HG03571 (cell line): ENCODE measurements around the gene PNMA3.
"Not testable (repeated sequence)": the region's sequence is repeated elsewhere in the genome, so short reads cannot be mapped to it uniquely, and the experiment has no call there.

ENCODE experiments used
- ATAC-seq: cut with Tn5 transposase; IDR thresholded peaks from one replicate; pipeline ENCODE4 v1.9.1; 2021; ENCODE audit not compliant: unreplicated experiment

The PNMA3 gene, protein sequence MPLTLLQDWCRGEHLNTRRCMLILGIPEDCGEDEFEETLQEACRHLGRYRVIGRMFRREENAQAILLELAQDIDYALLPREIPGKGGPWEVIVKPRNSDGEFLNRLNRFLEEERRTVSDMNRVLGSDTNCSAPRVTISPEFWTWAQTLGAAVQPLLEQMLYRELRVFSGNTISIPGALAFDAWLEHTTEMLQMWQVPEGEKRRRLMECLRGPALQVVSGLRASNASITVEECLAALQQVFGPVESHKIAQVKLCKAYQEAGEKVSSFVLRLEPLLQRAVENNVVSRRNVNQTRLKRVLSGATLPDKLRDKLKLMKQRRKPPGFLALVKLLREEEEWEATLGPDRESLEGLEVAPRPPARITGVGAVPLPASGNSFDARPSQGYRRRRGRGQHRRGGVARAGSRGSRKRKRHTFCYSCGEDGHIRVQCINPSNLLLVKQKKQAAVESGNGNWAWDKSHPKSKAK

DNA sequence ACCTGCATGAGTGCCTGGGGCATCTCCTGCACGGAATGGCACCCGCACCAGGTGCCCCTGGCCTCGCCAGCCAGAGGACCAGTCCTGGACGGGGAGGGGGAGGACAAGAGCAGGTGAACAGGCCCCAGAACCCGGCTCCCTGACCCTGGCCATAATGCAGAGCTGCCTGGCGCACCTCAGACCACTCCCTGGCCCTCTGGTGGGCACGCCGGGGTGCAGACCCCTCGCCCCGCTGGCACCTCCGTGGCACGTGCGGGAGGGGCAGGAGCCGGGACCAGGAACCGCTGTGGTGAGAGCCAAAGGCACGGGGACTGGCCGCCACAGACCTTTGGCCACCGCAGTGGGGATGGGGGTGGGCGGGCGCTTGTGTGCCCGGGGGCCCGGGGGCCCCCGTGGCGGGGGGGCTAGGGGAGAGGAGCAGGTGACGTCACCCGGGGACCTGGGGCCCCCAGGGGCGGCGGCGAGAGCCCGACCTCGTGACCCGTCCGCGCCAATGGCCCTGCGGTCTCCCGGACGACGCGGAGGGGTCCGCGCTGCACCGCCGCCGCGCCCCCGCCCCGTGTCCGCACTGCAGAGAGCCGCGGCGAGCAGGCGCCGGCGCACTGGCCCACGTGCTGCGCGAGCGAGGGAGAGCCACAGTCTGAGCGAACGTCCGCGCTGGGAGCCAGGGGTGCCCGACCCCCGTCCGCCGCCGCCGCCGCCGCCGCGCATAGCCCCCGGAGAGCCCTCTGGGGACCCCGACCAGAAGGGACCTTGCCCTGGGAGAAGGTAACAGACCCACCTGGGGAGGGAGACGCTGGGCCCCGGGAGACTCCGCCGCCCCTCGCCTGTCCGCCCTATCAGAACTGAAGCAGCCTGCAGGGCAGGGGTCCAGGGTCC lies at the start of gene PNMA3:
TSS of gene PNMA3 (plus strand) at position 600 of the 879 bp plus-strand sequence. CDS start 586 bp downstream, outside the sequence.
- ATAC-seq = no peak

DNA sequence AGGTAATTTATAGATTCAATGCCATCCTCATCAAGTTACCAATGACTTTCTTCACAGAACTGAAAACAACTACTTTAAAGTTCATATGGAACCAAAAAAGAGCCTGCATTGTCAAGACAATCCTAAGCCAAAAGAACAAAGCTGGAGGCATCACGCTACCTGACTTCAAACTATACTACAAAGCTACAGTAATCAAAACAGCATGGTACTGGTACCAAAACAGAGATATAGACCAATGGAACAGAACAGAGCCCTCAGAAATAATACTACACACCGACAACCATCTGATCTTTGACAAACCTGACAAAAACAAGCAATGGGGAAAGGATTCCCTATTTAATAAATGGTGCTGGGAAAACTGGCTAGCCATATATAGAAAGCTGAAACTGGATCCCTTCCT lies 39.1 kb upstream of the PNMA3 start:
- ATAC-seq = not testable (repeated sequence)

DNA sequence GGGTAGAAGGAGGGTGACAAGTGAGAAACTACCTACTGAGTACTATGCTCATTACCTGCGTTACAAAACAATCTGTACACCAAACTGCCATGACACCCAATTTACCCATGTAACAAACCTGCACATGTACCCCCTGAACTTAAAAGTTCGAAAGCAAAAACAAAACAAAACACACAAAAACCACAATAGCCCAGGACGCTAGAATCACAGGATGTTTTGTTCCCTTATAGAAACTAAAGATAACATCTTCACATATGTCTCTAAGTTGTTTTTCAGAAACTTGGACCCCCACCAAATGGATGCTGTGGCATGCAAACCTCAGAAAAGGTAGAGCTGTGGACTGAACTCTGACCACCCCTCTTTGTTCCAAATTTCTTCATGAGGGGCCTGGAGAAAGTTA lies 37.1 kb upstream of the PNMA3 start:
- no peak for ATAC-seq

DNA sequence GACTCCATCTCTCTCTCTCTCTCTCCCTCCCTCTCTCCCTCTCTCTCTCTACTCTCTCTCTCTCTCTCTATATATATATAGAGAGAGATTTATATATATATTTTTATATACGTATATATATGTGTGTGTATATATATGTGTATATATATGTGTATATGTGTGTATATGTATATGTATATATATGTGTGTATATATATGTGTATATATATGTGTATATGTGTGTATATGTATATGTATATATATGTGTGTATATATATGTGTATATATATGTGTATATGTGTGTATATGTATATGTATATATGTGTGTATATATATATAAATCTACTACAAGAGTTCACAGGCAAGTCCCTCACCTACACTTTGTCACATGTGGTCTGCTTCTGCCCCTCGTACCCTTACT lies 29.8 kb upstream of the PNMA3 start:
- ATAC-seq = not testable (repeated sequence)

DNA sequence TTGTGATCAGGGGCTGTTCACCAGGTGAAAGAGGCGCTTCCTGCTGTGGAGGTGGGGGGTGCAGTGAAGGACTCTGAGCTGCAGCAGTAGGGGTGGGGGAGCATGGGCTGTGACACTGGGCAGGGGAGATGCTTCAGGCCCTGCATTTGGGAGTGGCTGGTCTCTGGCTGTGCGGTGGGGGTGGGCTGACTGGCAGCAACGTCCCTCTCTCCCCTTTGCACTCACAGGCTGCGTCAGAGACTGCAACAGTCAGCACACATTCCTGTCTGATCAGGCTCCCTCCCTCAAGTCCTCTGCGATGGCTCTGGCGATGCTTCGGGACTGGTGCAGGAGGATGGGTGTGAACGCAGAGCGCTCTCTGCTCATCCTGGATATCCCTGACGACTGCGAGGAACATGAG lies 27.8 kb upstream of the PNMA3 start:
- not testable (repeated sequence) for ATAC-seq

DNA sequence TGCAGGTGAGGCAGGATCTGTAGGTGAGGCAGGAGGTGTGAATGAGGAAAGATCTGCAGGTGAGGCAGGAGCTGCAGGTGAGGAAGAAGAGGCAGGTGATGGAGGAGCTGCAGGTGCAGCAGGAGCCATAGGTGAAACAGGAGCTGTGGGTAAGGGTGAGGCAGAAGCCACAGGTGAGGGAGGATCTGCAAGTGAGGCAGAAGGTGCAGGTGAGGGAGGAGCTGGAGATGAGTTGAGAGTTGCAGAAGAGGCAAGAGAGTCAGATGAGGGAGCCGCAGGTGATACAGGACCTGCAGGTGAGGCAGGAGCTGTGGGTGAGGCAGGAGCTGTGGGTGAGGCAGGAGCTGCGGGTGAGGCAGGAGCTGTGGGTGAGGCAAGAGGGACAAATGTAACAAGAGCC lies 27.1 kb upstream of the PNMA3 start:
- ATAC-seq = no peak

DNA sequence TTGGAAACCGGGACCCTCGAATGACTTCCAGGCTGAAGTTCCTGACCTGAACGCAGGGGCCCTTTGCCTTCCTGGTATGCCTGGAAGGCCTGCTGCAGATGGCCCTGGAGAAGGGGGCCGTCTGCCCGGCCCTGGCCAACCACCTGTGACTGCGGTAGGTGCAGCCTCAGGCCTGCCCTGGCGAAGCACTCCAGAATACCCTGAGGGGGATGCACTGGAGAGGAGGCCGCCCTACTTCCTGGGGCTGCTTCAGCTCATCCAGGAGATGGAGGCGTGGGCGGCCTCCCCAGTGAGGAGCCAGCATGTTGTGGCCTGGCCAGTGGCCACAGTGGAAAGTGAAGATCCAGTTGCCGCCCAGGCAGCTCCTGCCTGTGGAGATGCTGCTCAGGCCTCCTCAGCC lies 26.4 kb upstream of the PNMA3 start:
- ATAC-seq = no peak

DNA sequence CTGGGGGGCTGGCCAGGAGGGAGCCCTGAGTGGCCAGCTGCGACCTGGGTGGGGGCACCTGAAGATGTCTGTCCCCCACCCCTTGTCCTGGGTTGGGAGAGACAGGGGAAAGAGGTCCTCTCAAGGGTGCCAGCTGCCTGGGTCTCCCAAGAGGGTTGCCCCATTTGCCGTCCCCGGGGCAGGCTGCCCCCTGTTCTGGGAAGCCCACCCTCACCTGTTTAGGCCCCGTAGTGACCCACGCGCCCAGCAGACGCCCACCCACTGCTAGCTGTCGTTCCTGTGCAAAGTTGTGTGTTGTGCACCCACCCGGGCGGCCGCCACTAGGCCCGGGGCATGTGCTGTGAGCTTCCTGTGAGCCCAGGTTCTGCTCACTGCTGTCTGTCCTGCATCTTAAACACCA lies 25.5 kb upstream of the PNMA3 start:
- ATAC-seq = no peak

DNA sequence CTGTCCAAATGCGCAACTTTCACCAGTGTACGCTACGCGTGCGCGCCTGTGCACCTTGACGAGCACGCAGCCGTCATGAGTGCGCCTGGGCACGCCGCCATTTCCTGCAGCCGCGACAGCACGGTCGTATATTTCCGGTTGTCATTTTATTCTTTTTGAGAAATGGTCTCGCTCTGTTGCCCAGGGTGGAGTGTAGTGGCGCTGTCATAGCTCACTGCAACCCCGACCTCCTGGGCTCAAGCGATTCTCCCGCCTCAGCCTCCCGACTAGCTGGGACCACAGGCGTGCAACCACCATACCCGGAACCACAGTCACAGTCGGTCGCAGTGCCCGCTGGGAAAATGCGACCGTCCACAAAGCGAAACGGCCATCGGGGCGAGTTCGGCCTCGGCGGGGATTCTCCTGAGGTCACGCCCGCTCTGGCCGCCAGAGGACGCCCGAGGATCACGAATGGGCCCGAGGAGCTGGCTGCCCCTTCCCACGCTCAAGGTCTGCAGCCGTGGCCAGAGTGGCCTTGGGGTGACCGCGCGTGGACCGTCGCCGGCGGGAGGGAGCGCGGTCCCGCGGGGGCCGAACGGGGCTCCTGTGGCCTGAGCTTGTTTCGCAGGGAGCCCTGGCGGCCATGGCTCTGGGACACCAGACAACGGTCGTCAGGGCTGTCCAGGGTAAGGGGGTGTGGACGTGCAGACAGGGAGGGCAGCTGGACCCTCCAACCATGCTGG lies 23.7 kb upstream of the PNMA3 start:
- ATAC-seq = peak; percentile 74

DNA sequence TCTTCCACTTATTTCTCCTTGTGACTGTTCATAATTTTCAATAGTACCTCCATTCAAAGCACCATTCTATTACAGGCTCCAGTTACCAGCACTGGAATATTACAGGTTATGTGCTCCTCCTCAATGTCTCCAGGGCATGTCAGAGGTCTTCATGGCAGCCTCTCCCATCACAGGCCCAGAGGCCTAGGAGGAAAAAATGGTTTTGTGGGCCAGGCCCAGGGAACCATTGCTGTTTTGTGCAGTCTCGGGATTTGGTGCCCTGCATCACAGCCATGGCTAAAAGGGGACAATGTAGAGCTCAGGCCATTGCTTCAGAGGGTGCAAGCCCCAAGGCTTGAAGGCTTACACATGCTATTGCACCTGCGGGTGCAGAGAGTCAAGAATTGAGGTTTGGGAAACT lies 7.2 kb upstream of the PNMA3 start:
- ATAC-seq = no peak

DNA sequence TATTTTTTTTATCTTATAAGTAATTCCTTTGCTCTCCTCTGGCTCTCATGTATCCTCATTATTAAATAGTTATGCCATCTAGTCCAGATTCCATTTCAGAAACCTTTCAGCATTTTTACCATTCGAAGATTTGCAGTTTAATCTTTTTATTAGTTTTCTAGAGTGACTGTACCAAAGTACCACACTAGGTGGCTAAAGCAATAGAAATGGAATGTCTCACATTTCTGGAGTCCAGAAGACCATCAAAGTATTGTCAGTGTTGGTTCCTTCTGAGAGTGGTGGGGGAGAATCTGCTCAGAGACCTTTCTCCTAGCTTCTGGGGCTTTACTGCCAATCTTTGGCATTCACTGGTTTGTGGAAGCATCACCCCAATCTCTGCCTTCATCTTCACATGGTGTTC lies 3.7 kb upstream of the PNMA3 start:
- no peak for ATAC-seq

DNA sequence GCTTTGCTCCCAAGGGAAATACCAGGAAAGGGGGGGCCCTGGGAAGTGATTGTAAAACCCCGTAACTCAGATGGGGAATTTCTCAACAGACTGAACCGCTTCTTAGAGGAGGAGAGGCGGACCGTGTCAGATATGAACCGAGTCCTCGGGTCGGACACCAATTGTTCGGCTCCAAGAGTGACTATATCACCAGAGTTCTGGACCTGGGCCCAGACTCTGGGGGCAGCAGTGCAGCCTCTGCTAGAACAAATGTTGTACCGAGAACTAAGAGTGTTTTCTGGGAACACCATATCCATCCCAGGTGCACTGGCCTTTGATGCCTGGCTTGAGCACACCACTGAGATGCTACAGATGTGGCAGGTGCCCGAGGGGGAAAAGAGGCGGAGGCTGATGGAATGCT lies 1.0 kb downstream of the PNMA3 start:
- no peak for ATAC-seq

DNA sequence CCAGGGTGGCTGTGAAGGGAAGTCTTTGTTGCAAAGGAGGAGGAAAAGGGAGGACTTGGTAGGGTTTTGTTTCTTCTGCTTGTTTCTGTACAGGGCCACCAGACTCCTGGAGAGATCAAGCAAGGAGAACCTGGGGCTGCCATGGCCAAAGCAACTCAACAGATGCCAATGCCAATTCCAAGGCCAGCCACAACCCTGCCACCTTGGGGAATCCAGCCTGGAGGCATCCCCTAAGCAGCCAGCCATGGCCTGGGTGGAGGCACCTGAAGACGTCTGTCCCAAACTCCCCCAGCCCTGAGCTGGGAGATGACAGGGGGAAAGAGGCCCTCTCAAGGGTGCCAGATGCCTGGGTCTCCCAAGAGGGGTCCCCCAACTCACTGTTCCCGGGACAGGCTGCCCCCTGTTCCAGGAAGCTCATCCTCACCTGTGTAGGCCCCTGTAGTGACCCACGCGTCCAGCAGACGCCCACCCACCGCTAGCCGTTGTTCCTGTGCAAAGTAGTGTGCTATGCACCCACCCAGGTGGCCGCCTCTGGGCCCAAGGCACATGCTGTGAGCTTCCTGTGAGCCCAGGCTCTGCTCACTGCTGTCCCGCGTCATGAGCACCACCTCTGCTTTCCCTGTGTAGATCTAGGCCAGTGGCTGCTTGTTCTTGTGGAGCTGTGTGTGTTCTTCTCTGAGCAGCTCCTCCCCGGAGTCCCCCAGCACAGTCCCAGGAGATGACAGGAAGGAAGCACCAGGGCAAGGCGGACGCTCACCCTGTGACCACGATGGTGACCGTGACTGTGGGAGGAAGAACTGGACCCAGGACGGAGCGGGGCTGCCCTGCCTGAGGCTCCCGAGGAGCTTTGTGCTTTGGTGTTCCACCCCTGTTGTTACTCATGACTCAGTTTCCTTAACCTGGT lies 3.2 kb downstream of the PNMA3 start:
- ATAC-seq = no peak

DNA sequence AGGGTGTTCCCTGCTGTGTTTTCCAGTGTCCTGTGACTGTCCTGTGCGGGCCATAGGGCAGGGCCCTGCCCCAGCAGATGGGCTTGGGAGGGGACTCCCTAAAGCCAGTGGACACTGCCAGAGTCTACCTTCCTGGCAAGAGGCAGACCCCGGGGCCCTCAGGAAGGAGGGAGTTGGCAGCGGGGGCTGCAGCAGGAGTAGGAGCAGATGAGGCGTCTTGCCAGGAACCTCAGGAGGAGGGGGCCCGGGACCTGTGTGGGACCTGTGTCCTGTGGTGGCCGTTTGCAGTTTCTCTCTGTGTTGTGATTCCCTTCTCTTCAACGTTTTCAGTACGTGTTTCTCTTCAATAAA lies 3.8 kb downstream of the PNMA3 start:
- ATAC-seq = no peak

DNA sequence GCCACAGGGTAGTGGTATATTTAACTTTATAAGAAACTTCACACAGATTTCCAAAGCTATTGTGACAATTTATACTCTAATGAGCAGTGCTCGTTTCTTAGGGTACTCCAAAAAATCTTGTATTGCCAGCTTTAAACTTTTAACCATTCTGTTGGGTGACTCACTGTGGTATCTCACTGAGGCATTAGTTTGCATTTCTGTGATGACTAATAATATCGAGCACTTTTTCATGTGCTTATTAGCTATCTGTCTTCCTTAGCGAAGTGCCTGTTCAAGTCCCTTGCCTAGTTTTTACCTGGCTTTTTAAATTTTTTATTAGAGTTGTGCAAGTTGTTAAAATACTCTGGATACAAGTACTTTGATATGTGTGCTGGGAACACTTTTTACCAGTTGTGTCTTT lies 5.5 kb downstream of the PNMA3 start:
- no peak for ATAC-seq

DNA sequence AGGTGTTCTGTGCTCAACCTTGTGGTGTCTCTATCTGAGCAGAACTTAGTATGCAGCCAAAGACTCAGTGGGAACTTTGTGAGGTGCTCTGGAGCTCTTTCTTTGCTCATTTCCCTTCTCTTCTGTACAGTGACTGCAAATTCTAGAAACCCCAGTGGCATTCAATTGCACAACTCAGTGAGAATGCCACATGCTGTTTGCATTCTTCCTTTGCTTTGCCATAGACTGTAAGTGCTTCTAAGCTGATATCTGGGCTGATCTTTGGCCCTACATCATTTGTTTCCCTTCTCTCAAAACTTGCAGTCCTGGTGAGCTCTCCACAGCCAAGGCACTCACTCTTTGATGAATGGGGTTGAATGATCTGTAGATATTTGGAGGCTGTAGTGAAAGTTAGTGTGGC lies 7.0 kb downstream of the PNMA3 start:
- ATAC-seq = no peak

DNA sequence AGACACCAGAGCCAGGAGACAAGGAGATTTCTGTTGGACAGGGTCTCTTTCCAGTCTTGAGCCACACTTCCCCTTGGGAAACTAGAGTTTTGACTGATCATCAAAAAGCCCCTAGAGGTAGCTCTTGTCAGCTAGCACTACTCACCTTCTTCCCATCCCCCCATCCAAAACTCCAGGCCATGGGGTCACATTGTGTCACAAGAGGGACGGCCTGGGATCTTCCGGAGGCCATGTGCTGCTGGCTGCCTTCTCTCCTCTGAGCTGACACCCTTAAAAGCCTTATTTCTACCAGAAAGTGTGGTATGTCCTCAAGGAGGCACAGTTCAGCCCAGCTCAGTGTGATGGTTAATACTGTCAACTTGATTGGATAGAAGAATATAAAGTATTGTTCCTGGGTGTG lies 7.8 kb downstream of the PNMA3 start:
- ATAC-seq = no peak

DNA sequence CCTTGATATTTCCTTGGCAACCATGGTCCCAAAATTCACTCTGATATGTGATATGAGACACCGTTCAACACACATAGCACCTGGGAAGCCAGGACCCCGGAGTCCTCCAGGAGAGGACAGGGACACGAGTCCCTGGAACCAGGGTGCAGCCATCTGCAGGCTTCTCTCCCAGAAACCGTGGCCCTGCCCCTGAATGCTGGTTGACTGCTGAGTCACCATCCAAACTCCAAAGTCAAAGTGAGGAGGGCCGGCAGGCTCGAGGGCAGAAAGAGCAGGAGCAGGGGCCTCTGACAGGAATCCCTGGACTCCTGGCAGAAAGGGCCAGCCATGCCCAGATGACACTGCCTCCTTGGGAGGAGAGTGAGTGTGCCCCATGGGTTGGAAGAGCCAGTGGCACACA lies 9.1 kb downstream of the PNMA3 start:
- ATAC-seq = no peak

DNA sequence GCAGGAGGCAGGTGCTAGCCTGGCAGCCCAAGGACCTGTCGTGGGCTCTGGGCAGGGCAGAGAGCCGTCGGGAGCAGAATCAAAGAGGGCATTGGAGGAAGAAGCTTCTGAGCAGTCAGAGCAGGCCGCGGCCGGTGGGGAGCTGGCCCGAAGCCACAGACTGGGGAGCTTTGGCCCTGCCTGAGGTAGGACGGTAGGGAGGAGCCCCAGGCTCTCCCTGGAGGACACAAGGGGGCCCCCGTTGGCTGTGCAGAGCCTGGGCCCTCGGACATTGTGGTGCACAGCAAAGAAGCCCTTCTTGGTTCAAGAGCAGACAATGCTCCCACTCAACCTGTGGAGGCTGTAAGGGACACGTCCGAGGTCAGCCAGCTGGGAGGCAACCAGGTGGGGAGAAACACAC lies 10.1 kb downstream of the PNMA3 start:
- ATAC-seq = not testable (repeated sequence)

DNA sequence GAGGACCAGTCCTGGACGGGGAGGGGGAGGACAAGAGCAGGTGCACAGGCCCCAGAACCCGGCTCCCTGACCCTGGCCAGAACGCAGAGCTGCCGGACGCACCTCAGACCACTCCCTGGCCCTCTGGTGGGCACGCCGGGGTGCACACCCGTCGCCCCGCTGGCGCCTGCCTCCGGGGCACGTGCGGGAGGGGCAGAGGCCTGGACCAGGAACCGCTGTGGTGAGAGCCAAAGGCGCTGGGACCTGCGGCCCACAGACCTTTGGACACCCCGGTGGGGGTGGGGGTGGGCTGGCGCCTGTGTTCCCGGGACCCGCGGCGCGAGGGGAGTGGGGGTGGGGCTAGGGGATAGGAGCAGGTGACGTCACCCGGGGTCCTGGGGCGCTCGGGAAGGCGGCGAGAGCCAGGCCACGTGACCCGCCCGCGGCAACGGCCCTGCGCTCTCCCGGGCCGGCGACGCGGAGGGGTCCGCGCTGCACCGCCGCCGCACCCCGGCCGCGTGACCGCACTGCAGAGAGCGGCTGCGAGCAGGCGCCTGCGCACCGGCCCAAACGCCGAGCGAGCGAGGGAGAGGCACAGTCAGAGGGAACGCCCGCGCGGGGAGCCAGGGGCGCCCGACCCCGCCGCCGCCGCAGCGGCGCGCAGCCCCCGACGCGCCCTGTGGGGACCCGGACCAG lies 15.8 kb downstream of the PNMA3 start, which contains the start of gene PNMA6A:
TSS of gene PNMA6A (plus strand) at position 546 of the 675 bp plus-strand sequence. CDS start 609 bp downstream, outside the sequence.
- not testable (repeated sequence) for ATAC-seq
